GM19397 (cell line): ENCODE data around the gene ILK.
A peak's percentile ranks its signal among the peaks of the same experiment; 100 is the strongest.

Experiments used
- ATAC-seq: cut with Tn5 transposase; IDR thresholded peaks from one replicate; pipeline ENCODE4 v1.9.1; 2021; ENCODE audit warnings: mild to moderate bottlenecking, moderate library complexity; ENCODE audit not compliant: unreplicated experiment

The ILK gene

GRCh38 chr11:6604790-6605189 lies 1.2 kb downstream of the ILK start:
- ATAC-seq = no peak

DNA sequence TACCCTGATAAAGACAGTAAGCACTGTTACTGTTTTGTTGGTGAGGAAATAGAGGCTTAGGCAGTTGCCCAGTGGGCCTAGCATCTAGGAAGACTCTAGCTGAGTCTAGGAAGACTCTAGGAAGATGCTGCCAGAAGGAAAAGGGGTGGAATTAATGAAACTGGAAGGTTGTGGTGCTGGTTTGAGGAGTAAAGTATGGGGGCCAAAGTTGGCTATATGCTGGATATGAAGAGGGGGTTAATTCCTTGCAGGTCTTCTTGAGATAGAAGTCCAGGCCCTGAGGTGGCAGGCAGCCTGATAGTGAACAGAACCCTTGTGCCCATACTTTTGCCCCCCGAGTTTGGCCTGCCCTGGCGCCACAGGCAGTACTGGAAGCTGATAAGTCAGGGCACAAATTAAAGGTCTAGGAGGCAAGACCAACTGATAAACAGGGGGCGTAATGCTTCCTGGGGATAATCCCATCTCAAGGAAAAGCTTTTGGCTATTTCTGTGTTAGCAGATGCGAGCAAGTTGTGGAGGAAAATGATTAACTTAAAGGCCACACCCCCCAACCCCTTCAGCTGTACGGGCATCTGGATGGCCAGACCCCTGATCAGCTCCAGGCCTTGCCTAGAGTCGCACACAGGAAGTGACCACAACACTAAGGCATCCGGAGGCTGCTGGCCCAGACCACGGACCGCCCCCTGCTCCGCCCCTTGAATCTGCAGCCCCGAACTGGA lies 3.1 kb downstream of the ILK start:
- peak; percentile 44 for ATAC-seq

GRCh38 chr11:6607190-6607795 lies 3.7 kb downstream of the ILK start:
- ATAC-seq = no peak

DNA sequence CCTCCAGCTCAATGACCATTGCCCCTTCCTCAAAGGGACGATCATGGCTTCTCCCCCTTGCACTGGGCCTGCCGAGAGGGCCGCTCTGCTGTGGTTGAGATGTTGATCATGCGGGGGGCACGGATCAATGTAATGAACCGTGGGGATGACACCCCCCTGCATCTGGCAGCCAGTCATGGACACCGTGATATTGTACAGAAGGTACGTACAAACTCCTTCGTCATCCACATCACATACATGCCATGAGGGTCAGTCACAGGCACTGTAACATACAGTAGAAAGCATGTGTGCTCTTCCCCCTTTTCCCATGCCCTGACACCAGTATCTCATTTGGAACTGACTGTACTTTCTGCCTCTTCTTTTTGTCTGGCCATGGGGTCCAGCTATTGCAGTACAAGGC lies 4.4 kb downstream of the ILK start:
- no peak for ATAC-seq

DNA sequence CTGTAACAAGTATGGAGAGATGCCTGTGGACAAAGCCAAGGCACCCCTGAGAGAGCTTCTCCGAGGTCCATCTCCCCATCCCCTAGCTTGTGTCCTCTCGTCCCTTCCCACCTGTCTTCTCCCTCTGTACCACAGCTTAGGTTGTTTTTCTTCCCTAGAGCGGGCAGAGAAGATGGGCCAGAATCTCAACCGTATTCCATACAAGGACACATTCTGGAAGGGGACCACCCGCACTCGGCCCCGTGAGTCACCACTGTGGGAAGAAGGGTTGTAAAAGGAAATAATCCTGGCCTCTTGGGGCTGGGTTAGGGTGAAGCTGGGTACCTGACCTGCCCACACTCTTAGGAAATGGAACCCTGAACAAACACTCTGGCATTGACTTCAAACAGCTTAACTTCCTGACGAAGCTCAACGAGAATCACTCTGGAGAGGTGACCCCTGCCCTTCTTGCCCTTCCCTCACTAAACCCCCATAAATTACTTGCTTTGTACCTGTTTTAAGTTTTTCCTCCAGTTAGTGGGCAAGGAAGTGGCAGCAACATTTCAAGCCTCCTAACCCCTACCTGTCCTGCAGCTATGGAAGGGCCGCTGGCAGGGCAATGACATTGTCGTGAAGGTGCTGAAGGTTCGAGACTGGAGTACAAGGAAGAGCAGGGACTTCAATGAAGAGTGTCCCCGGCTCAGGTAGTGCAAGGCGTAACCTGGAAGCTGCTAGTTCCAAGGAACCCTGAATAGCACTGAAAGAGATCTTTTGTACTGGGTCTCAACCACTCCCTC lies 5.3 kb downstream of the ILK start:
- no peak for ATAC-seq

- ATAC-seq = no peak
These were observed 6.0 kb downstream of the ILK start for GRCh38 chr11:6609502-6610015.

GRCh38 chr11:6610591-6610990 lies 7.0 kb downstream of the ILK start:
- ATAC-seq = no peak

GRCh38 chr11:6611092-6611962 lies 7.8 kb downstream of the ILK start:
- no peak for ATAC-seq

DNA sequence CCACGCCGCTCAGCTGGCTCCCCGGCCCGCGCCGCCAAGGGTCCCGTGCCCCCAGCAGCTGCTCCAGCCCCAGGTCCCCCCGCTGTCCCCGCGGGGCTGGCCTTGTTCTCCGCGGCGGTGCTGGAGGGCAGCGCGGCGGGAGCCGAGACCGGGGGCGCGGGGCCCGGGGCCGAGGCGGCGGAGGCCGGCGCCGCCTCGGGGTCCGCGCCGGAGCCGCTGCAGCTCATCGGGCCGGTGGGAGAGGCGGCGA lies 8.3 kb downstream of the ILK start:
- peak; percentile 22 for ATAC-seq

DNA sequence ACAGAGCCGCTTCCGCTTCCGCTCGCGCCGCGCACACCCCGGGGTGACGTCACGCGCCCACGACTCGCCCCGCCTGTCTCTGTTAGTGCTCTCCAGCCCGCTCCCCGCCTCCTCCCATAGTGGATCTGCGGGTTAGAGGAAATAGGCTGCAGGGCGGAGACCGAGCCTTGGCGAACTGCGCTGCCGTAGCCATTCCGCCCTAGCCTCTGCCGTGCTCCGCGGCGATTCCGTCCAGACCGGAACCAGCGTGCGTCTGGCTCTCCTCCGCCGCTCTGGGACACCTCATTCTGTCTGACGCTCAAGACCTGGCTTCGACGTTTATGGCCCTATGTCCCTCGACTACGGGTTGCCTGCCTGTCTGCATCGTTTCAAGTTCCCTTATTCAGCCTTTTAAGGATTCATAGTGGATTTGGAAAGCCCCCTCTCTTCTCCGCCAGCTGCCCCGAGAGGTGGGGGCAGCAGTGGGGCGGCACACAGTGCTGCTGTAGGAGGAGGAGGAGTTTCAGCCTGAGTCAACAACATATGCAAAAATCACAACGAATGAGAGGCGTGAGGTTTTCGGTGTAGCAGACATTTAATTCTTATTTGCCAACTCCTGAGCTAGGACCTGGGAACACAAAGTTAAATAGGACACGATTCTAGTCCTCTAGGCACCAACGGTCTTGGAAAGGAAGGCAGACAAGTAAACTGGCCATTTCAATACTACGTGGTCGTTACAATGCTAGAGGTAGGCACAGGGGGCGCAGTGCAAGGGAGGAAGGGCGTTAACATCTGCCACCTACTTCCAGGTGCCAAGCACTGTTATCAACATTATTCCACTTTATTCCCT lies 8.9 kb downstream of the ILK start, which contains the start of gene TAF10:
TAF10 (minus strand) TSS at position 4 of the 829 bp plus-strand sequence. CDS start 27 bp downstream, outside the sequence.
- peak; percentile 91 for ATAC-seq

- no peak for ATAC-seq
These were observed 9.9 kb downstream of the ILK start for GRCh38 chr11:6613496-6613895.

- no peak for ATAC-seq
These were observed 10.9 kb downstream of the ILK start for GRCh38 chr11:6614446-6614845.

DNA sequence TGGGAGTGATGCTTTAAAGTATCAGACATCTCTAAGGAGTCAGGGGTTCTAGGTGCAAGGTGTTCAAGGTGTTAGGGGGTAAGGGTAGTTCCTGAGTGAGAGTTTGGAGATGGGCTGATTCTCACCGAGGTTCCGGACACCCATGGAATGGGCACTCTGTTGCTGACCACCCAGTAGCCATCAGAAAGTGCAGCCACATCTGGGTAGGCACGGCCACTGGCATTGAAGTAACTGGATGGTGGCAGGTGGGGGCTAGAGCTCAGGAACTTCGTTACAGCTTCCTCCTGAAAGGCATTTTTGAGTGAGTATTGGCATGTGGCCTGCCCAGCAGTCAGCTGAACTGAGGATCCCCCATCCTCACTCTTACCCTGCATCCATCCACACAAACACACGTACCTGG lies 11.5 kb downstream of the ILK start:
- no peak for ATAC-seq

DNA sequence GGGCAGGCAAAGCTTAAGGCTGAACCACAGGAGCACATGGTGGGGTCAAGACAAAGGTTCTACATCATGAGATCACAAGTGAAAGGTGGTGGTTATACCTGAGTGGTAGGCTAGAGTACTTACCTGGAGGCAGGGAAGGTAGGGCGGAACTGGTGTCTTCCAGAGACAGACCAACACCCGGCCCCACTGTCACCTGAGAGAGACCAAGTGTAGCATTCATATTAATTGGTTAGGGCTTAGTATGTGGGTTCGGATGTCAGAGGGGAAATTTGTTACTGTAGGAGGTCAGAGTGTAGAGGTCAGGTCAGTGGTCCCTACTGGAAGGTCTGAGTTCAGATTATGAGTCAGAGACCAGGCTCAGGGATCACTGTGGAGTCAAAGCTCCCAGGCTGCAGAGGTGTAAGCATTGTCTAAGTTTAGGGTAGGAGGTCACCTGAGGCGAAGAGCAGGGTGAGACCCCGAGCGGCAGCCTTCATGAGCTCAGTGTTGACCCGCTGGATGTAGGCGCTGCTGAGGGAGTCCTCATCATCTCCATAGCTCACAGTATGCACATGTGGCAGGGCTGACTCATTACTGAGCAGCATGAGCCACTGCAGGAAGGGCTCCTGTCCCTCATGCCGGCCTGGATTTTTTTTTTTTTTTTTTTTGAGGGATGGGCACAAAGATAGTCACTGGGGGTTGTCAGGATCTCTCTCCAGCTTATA lies 12.5 kb downstream of the ILK start:
- no peak for ATAC-seq

GRCh38 chr11:6616596-6617250 lies 13.1 kb downstream of the ILK start:
- ATAC-seq = no peak

- ATAC-seq = no peak
These were observed 13.8 kb downstream of the ILK start for GRCh38 chr11:6617315-6617781.

GRCh38 chr11:6618117-6619003 lies 14.8 kb downstream of the ILK start:
- no peak for ATAC-seq
